Activated CD4-positive, alpha-beta T cell treated with anti-CD3 and anti-CD28 coated beads, Interleukin-2, amount 10 ng/mL, durations not matched to agents 24 days and 14 days (primary cell): Measurements from ENCODE around the gene DNPH1. TPM values are rescaled to one million over a fixed set of nuclear protein-coding genes. Genes with fewer than 3 reads are reported as not detected.
A peak's percentile ranks its signal among the peaks of the same experiment; 100 is the strongest.

Source experiments
- DNase-seq: peaks from one replicate; pipeline ENCODE4 v3.0.0; 2022
- H3K27ac Mint-ChIP-seq: one replicate; pipeline ENCODE4 v1.8.0; 2022; ENCODE audit warnings: mild to moderate bottlenecking, mixed read lengths
- H3K27me3 Mint-ChIP-seq: one replicate; pipeline ENCODE4 v1.8.0; 2022; ENCODE audit warnings: mixed read lengths
- H3K36me3 Mint-ChIP-seq: one replicate; pipeline ENCODE4 v1.8.0; 2022; ENCODE audit warnings: low read depth, mild to moderate bottlenecking, mixed read lengths
- H3K4me1 Mint-ChIP-seq: one replicate; pipeline ENCODE4 v1.8.0; 2021; ENCODE audit warnings: mixed read lengths
- H3K4me3 Mint-ChIP-seq: one replicate; pipeline ENCODE4 v1.8.0; 2022; ENCODE audit warnings: mild to moderate bottlenecking, moderate library complexity, mixed read lengths
- H3K9me3 Mint-ChIP-seq: one replicate; pipeline ENCODE4 v1.8.0; 2021; ENCODE audit warnings: mixed read lengths
- intact Hi-C: fragments of 100-400 bp; cut with micrococcal nuclease; formaldehyde crosslinking; loops from one replicate; pipeline ENCODE4 v1.15.1; 2023
- total RNA-seq: library from RNA; stranded (reverse); gene quantifications from 2 replicates; pipeline ENCODE4 v1.2.3, GENCODE V29; 2022

DNPH1 gene
- total RNA-seq, 1 donor from 2014 or later = 78.9 TPM

- H3K27ac Mint-ChIP-seq = peak overlapping the region; percentile 91
- intact Hi-C loops = loop anchor here (1.0 to 5.0 kb wide), 2 partner anchors 22 to 74 kb away; partner anchors contain the start of gene SRF
- no peaks in the 10 kb centered on the region for H3K9me3 Mint-ChIP-seq
- peaks cover 27% of the 10 kb centered on the region for H3K4me1 Mint-ChIP-seq
- no peaks in the 10 kb centered on the region for H3K36me3 Mint-ChIP-seq
- H3K27me3 Mint-ChIP-seq = peaks cover 28% of the 10 kb centered on the region
- no peak for DNase-seq
- peak overlapping the region; percentile 82 for H3K4me3 Mint-ChIP-seq
These were observed 17.2 kb upstream of the DNPH1 start for GRCh38 chr6:43246301-43247113.

DNA sequence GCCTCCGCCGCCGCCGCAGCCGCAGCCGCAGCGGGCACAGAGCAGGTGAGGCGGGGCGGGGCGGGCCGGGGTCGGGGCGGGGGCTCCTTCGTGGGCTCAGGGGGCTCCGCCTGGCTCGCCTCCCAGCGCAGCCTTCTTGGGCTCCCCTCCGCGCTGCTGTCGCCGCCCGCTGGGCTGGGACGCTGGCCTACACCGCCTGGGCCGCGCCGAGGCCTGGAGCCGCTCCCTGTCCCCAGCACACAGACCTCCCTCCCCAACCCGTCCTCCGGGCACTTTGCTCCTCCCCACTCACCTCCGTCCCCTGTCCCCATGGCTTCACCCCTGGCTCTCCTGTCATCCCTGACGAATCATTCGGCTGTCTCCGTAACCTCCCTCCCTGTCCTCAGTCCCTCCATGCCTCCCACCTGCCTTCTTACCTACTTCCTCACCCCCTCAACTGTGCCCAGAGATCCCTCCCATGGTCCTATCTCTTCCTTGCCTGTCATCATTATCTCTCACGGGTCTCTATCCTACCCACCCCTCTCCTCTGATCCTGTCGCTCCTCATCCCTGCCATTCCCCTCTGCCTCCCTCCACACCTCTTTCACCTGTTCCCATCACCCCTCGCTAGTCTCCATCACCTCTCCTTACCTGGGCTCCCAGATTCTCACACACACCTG lies 14.5 kb upstream of the DNPH1 start:
- Mint-ChIP-seq H3K4me3 (no peak overlapping the region), H3K4me1 (peaks cover 21% of the 10 kb centered on the region), H3K9me3 (peaks cover 6% of the 10 kb centered on the region), H3K27ac (no peak overlapping the region), H3K36me3 (no peaks in the 10 kb centered on the region), H3K27me3 (peaks cover 36% of the 10 kb centered on the region)
- DNase-seq = no peak
- intact Hi-C loops = no loop called here

GRCh38 chr6:43242908-43243663 lies 13.8 kb upstream of the DNPH1 start, which contains the start of gene TTBK1:
TTBK1 (plus strand) TSS chr6:43243481; CDS start chr6:43246661, 3,180 bp downstream.
- Mint-ChIP-seq H3K4me3 (no peak within 1 kb of the TSS), H3K4me1 (peaks cover 21% of the 10 kb centered on the region), H3K9me3 (peaks cover 6% of the 10 kb centered on the region), H3K27ac (no peak within 1 kb of the TSS), H3K27me3 (peaks cover 40% of the 10 kb centered on the region), H3K36me3 (no peaks in the 10 kb centered on the region)
- intact Hi-C loops = no loop called here
- peak; percentile 80 for DNase-seq

- no peak for DNase-seq
- peaks cover 7% of the 10 kb centered on the region for H3K4me1 Mint-ChIP-seq
- H3K9me3 Mint-ChIP-seq = peaks cover 6% of the 10 kb centered on the region
- no peak overlapping the region for H3K27ac Mint-ChIP-seq
- H3K4me3 Mint-ChIP-seq = no peak overlapping the region
- peaks cover 42% of the 10 kb centered on the region for H3K27me3 Mint-ChIP-seq
- intact Hi-C loops = no loop called here
- no peaks in the 10 kb centered on the region for H3K36me3 Mint-ChIP-seq
These were observed 12.2 kb upstream of the DNPH1 start for GRCh38 chr6:43241446-43241845.

DNA sequence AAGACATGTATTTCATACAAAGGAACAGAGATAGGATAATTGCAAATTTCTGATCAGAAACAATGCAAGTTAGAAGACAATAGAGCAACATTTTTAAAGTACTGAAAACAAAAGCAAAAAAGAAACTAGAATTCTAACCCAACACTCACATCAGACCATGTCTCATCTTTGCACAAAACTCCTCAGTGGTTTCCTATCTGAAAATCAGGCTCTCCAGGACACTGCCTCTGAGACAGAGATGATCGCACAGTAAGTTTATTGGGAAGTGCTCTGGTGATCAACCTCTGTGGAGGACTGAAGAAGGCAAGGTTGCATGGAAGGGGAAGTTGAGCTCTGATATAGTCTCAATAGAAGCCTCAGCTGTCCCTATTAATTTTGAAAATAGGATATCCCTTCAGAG lies 11.7 kb upstream of the DNPH1 start:
- DNase-seq = no peak
- Mint-ChIP-seq H3K27ac (no peak overlapping the region), H3K9me3 (peaks cover 6% of the 10 kb centered on the region), H3K4me3 (no peak overlapping the region), H3K27me3 (peaks cover 45% of the 10 kb centered on the region), H3K36me3 (no peaks in the 10 kb centered on the region), H3K4me1 (peaks cover 4% of the 10 kb centered on the region)
- intact Hi-C loops = no loop called here

DNA sequence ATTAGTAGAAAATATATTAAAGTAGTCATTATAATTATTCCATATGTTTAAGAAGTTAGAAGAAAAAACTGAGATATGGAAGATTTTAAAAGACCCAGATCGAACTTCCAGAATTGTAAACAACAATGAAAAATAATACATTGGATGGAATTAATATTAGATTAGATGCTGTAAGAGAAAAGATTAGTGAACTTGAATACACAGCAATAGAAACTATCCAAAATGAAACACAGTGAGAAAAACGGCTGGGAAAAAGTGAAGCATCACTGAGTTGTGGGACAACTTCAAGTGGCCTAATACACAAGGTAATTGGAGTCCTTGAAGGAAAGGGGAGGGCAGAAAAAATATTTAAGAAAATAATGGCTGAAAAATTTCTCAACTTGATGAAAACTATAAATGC lies 9.8 kb upstream of the DNPH1 start:
- intact Hi-C loops = no loop called here
- no peak for DNase-seq
- H3K36me3 Mint-ChIP-seq = no peaks in the 10 kb centered on the region
- H3K4me1 Mint-ChIP-seq = peaks cover 4% of the 10 kb centered on the region
- H3K27ac Mint-ChIP-seq = no peak overlapping the region
- peaks cover 6% of the 10 kb centered on the region for H3K9me3 Mint-ChIP-seq
- H3K4me3 Mint-ChIP-seq = no peak overlapping the region
- H3K27me3 Mint-ChIP-seq = peaks cover 48% of the 10 kb centered on the region

DNA sequence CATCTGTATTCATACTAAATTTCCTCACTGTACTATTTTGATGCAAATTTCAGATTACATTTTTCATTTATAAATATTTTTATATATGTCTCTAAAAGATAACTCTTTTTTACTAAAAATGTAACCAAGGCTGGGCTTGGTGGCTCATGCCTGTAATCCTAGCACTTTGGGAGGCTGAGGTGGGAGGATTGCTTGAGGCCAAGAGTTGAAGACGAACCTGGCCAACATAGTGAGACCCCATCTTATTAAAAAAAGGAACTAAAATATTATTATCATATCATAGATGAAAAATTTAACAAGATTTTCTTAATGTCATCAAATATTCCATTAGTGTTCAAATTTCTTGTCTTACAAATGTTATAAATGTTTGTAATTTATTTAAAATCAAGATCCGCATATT lies 6.6 kb upstream of the DNPH1 start:
- no peak for DNase-seq
- H3K27ac Mint-ChIP-seq = no peak overlapping the region
- H3K27me3 Mint-ChIP-seq = peaks cover 49% of the 10 kb centered on the region
- H3K36me3 Mint-ChIP-seq = no peaks in the 10 kb centered on the region
- intact Hi-C loops = no loop called here
- H3K9me3 Mint-ChIP-seq = peaks cover 6% of the 10 kb centered on the region
- peaks cover 5% of the 10 kb centered on the region for H3K4me1 Mint-ChIP-seq
- no peak overlapping the region for H3K4me3 Mint-ChIP-seq

- H3K4me3 Mint-ChIP-seq = no peak overlapping the region
- peaks cover 25% of the 10 kb centered on the region for H3K27me3 Mint-ChIP-seq
- intact Hi-C loops = no loop called here
- peaks cover 11% of the 10 kb centered on the region for H3K4me1 Mint-ChIP-seq
- H3K9me3 Mint-ChIP-seq = no peaks in the 10 kb centered on the region
- H3K36me3 Mint-ChIP-seq = peaks cover 2% of the 10 kb centered on the region
- H3K27ac Mint-ChIP-seq = no peak overlapping the region
- DNase-seq = no peak
These were observed 2.6 kb upstream of the DNPH1 start for GRCh38 chr6:43231735-43232450.

GRCh38 chr6:43231053-43231452 lies 1.8 kb upstream of the DNPH1 start:
- no peak overlapping the region for H3K4me3 Mint-ChIP-seq
- intact Hi-C loops = no loop called here

GRCh38 chr6:43229803-43230620 lies 731 bp upstream of the DNPH1 start:
- no peak for DNase-seq
- Mint-ChIP-seq H3K27me3 (peaks cover 16% of the 10 kb centered on the region), H3K9me3 (no peaks in the 10 kb centered on the region), H3K4me3 (peak overlapping the region; percentile 92), H3K36me3 (peaks cover 18% of the 10 kb centered on the region), H3K4me1 (peaks cover 25% of the 10 kb centered on the region), H3K27ac (peak overlapping the region; percentile 89)
- intact Hi-C loops = loop anchor here (5.0 kb wide), 1 partner anchor 32 kb away; no protein-coding TSS in a partner anchor

More at GRCh38 chr6:43231053-43231452, 1.8 kb upstream of the DNPH1 start:
- DNase-seq = no peak
- H3K4me1 Mint-ChIP-seq = peaks cover 17% of the 10 kb centered on the region
- no peaks in the 10 kb centered on the region for H3K9me3 Mint-ChIP-seq
- H3K36me3 Mint-ChIP-seq = peaks cover 11% of the 10 kb centered on the region
- H3K27me3 Mint-ChIP-seq = peaks cover 20% of the 10 kb centered on the region
- no peak overlapping the region for H3K27ac Mint-ChIP-seq

- H3K36me3 Mint-ChIP-seq = peaks cover 41% of the 10 kb centered on the region
- peak overlapping the region; percentile 57 for H3K27ac Mint-ChIP-seq
- intact Hi-C loops = loop anchor here (5.0 kb wide), 1 partner anchor 36 kb away; no protein-coding TSS in a partner anchor
- peaks cover 43% of the 10 kb centered on the region for H3K4me1 Mint-ChIP-seq
- H3K27me3 Mint-ChIP-seq = peaks cover 4% of the 10 kb centered on the region
- DNase-seq = no peak
- no peaks in the 10 kb centered on the region for H3K9me3 Mint-ChIP-seq
- H3K4me3 Mint-ChIP-seq = peak overlapping the region; percentile 55
These were observed 3.0 kb downstream of the DNPH1 start for GRCh38 chr6:43226192-43226851.

DNA sequence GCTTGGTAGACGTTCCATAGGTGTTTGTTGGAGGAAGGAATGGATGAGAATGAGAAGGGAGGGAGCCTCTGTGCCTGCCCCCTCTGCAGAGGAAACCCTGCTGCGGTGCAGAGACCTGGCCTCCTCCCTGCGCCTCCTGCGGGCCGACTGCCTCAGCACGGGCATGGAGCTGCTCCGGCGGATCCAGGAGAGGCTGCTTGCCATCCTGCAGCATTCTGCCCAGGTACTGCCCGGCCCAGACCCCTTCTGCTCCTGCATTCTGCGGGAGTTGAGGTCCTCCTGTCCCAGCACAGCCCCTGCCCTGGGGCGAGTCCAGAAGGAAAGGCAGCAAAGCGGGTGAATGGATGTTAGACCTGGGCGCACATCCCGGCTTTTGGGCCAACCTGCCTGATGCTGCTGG lies 6.1 kb downstream of the DNPH1 start:
- no peaks in the 10 kb centered on the region for H3K9me3 Mint-ChIP-seq
- H3K4me3 Mint-ChIP-seq = peak overlapping the region; percentile 16
- DNase-seq = no peak
- no peaks in the 10 kb centered on the region for H3K27me3 Mint-ChIP-seq
- peak overlapping the region; percentile 97 for H3K27ac Mint-ChIP-seq
- intact Hi-C loops = no loop called here
- H3K4me1 Mint-ChIP-seq = peaks cover 35% of the 10 kb centered on the region
- H3K36me3 Mint-ChIP-seq = peaks cover 56% of the 10 kb centered on the region
